OCI-LY3 (cell line): Measurements from ENCODE around the gene DLGAP3.

Experiments
- H2AFZ ChIP-seq: fragments of 200-600, 300-600 bp; shearing (Covaris generic); 2 replicates; pipeline ENCODE4 v1.6.0; 2014; ENCODE audit warnings: antibody characterized with exemption, low read depth, low read length
- H3K27ac ChIP-seq: fragments of 200-600, 300-600 bp; sonication (generic); 2 replicates; pipeline ENCODE4 v1.5.1; 2014; ENCODE audit warnings: mild to moderate bottlenecking, low read length, moderate library complexity, mixed read lengths
- H3K27me3 ChIP-seq: fragments of 200-600, 300-600 bp; sonication (generic); 2 replicates; pipeline ENCODE4 v1.6.1; 2014; ENCODE audit warnings: low read depth, low read length, mixed read lengths
- H3K36me3 ChIP-seq: fragments of 200-600, 300-600 bp; sonication (generic); replicated peaks from 2 replicates; pipeline ENCODE3; 2014; ENCODE audit warnings: low read depth, low read length, mixed read lengths
- H3K4me1 ChIP-seq: fragments of 300-600, 200-600 bp; sonication (generic); 2 replicates; pipeline ENCODE4 v1.6.1; 2014; ENCODE audit warnings: low read length, mixed read lengths
- H3K4me2 ChIP-seq: fragments of 200-600, 300-600 bp; sonication (generic); 2 replicates; pipeline ENCODE4 v1.6.1; 2014; ENCODE audit warnings: low read length, mixed read lengths
- H3K4me3 ChIP-seq: fragments of 300-600, 200-600 bp; sonication (generic); 2 replicates; pipeline ENCODE4 v1.5.1; 2014; ENCODE audit warnings: antibody characterized with exemption, mild to moderate bottlenecking, low read length, moderate library complexity
- H3K79me2 ChIP-seq: fragments of 300-600, 200-600 bp; shearing (Covaris generic); 2 replicates; pipeline ENCODE4 v1.6.1; 2014; ENCODE audit warnings: mild to moderate bottlenecking, low read length, mixed read lengths
- H3K9ac ChIP-seq: fragments of 300-600, 200-600 bp; shearing (Covaris generic); 2 replicates; pipeline ENCODE4 v1.6.0; 2014; ENCODE audit warnings: mild to moderate bottlenecking, low read length, moderate library complexity
- H3K9me3 ChIP-seq: fragments of 200-600, 300-600 bp; shearing (Covaris generic); 2 replicates; pipeline ENCODE4 v1.6.1; 2014; ENCODE audit warnings: low read length, mixed read lengths; ENCODE audit not compliant: insufficient read depth
- H4K20me1 ChIP-seq: fragments of 200-600, 300-600 bp; sonication (generic); 2 replicates; pipeline ENCODE4 v1.6.1; 2016; ENCODE audit warnings: low read length, mixed read lengths; ENCODE audit not compliant: insufficient read depth
- EZH2phosphoT487 ChIP-seq: fragments of 200-600 bp; shearing (Covaris generic); IDR thresholded peaks from 2 replicates; pipeline ENCODE4 v1.6.1; 2018; ENCODE audit warnings: antibody characterized with exemption, mixed run types, low read depth
- TF ChIP-seq, protein P1 (sequence below): fragments of 200-600, 300-600 bp; sonication (generic); IDR thresholded peaks from 2 replicates; pipeline ENCODE4 v1.5.1; 2014; ENCODE audit warnings: antibody characterized with exemption, low read length, low read depth

Gene DLGAP3

DNA sequence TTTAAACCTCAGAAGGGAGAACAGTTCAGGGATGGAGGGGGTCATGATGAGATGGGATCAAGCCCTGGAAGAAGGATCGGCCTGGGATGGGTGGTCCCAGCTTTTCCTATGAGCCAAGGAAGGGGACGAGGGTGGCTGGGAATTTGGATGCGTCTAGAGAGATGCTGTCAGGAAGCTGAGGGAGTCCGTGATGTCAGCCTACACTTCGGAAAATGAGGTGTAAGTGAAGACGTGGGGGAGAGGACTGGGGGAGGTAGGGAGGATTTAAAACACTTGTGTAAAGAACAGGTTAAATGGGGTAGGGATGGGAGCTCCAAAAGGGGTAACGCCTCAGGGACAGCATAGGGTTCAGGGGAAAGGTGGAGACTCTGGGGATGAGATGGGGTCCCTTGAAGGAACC lies 27.5 kb downstream of the DLGAP3 start:
- H3K36me3 ChIP-seq, result no peaks in the 10 kb centered on the region

DNA sequence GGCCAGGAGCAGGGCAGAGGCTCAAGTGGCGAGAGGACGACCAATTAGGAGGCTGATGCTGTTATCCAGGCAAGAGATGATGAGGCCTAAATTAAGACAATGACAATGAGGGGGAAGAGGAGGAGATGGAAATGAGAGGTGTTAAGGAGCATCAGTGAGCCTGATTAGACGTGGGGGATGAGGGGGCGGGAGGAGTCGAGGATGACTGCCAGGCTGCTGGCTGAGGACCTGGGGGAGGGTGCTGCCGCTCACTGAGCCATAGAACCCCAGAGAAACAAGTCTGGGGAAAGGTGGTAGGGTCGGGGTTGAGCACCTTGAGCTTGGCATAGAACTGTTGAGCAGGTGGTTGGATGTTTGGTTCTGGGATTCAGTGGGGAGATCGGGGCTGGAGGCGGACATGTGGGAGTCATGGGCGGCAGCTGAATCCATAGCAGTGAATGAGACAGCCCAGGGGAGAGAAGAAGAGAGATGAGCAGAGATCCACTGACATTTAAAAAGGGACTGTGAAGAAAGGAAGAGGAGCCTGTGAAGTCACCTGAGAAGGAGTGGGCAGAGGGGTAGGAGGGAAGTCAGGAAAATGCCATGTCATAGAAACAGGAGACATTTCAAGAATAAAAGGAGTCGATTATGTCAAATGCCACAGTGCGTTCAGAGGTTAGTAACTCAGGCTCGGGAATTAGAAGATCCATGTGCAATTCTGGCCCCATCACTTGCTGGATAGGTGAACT lies 28.5 kb downstream of the DLGAP3 start:
- Histone ChIP-seq H4K20me1 (no peaks in the 10 kb centered on the region), H3K4me3 (no peak overlapping the region), H3K27ac (no peak overlapping the region), H3K9ac (no peak overlapping the region), H3K4me1 (no peaks in the 10 kb centered on the region), H3K79me2 (no peaks in the 10 kb centered on the region), H3K36me3 (no peaks in the 10 kb centered on the region), H2AFZ (no peak overlapping the region), H3K27me3 (no peaks in the 10 kb centered on the region), H3K4me2 (no peak overlapping the region), H3K9me3 (no peaks in the 10 kb centered on the region)
- TF ChIP-seq, protein P1, sequence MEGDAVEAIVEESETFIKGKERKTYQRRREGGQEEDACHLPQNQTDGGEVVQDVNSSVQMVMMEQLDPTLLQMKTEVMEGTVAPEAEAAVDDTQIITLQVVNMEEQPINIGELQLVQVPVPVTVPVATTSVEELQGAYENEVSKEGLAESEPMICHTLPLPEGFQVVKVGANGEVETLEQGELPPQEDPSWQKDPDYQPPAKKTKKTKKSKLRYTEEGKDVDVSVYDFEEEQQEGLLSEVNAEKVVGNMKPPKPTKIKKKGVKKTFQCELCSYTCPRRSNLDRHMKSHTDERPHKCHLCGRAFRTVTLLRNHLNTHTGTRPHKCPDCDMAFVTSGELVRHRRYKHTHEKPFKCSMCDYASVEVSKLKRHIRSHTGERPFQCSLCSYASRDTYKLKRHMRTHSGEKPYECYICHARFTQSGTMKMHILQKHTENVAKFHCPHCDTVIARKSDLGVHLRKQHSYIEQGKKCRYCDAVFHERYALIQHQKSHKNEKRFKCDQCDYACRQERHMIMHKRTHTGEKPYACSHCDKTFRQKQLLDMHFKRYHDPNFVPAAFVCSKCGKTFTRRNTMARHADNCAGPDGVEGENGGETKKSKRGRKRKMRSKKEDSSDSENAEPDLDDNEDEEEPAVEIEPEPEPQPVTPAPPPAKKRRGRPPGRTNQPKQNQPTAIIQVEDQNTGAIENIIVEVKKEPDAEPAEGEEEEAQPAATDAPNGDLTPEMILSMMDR, result no peak
- TF ChIP-seq EZH2phosphoT487, result no peak

More for the DNA sequence above, 27.5 kb downstream of the DLGAP3 start:
- H4K20me1 ChIP-seq, result no peaks in the 10 kb centered on the region
- H3K27ac ChIP-seq, result no peak overlapping the region
- no peak overlapping the region for H2AFZ ChIP-seq
- no peaks in the 10 kb centered on the region for H3K79me2 ChIP-seq
- TF ChIP-seq, protein P1, result no peak
- no peak for TF ChIP-seq EZH2phosphoT487
- no peak overlapping the region for H3K4me2 ChIP-seq
- no peaks in the 10 kb centered on the region for H3K4me1 ChIP-seq
- H3K9ac ChIP-seq, result no peak overlapping the region
- no peaks in the 10 kb centered on the region for H3K9me3 ChIP-seq
- no peak overlapping the region for H3K4me3 ChIP-seq
- no peaks in the 10 kb centered on the region for H3K27me3 ChIP-seq

DNA sequence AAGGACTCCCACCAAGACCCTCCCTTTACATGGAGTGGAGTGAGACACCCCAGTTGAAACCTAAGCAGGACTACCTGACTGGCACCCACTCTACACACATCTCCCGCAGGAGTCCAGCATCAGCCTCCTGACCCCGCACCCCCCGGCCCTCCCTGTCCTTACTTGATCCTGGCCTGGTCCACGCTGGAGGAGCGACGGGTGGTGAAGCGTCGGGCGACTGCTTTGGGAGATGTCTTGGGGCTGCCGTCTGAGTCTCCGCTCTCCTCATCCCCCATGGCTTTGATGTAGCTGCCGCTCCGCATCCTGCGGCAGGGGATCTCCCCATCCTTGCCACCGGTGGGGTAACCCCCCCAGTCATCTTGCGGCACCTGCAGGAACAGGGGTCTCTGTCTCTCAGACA lies 29.5 kb downstream of the DLGAP3 start:
- H3K9ac ChIP-seq, result no peak overlapping the region
- H2AFZ ChIP-seq, result no peak overlapping the region
- H3K27me3 ChIP-seq, result no peaks in the 10 kb centered on the region
- H3K9me3 ChIP-seq, result no peaks in the 10 kb centered on the region
- H3K27ac ChIP-seq, result no peak overlapping the region
- H3K36me3 ChIP-seq, result no peaks in the 10 kb centered on the region
- H4K20me1 ChIP-seq, result no peaks in the 10 kb centered on the region
- H3K4me3 ChIP-seq, result no peak overlapping the region
- H3K79me2 ChIP-seq, result no peaks in the 10 kb centered on the region
- no peaks in the 10 kb centered on the region for H3K4me1 ChIP-seq
- no peak for TF ChIP-seq EZH2phosphoT487
- TF ChIP-seq, protein P1, result no peak
- H3K4me2 ChIP-seq, result no peak overlapping the region

DNA sequence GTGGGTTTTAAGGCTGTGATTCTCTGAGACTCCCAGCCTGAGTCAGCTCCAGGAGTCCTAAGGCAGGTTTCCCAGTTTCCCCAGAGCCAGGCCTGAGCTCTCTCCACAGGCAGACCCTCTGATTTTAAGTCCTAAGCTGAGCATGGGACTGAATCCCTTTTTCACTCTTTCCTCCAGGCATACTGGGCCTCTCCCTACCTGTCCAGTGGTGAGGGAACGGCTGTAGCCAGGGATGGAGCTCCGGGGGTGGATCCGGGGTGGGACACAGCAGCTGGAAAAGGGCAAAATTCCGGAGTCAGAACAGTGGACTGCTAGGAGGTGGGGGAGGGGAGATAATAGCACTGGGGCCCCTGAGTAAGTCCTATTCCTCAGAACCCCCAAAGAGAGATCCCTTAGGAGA lies 30.0 kb downstream of the DLGAP3 start:
- H3K4me2 ChIP-seq, result no peak overlapping the region

More for the DNA sequence above, 30.0 kb downstream of the DLGAP3 start:
- no peak overlapping the region for H3K27ac ChIP-seq
- H3K9ac ChIP-seq, result no peak overlapping the region
- H2AFZ ChIP-seq, result no peak overlapping the region
- no peak for TF ChIP-seq EZH2phosphoT487
- TF ChIP-seq, protein P1, result no peak
- H3K9me3 ChIP-seq, result no peaks in the 10 kb centered on the region
- H3K27me3 ChIP-seq, result no peaks in the 10 kb centered on the region
- H4K20me1 ChIP-seq, result no peaks in the 10 kb centered on the region
- H3K36me3 ChIP-seq, result no peaks in the 10 kb centered on the region
- H3K79me2 ChIP-seq, result no peaks in the 10 kb centered on the region
- H3K4me3 ChIP-seq, result no peak overlapping the region
- no peaks in the 10 kb centered on the region for H3K4me1 ChIP-seq
